IPS-18a (cell line): Measurements from ENCODE around the gene LDLRAD1.
"Not testable (repeated sequence)": the region's sequence is repeated elsewhere in the genome, so short reads cannot be mapped to it uniquely, and the experiment has no call there.

Experiments
- H3K27ac ChIP-seq: one replicate; pipeline ENCODE4 v1.5.1; 2013; ENCODE audit warnings: low read length
- H3K27me3 ChIP-seq: one replicate; pipeline ENCODE4 v1.6.1; 2013; ENCODE audit warnings: mild to moderate bottlenecking, low read length; ENCODE audit not compliant: control insufficient read depth, insufficient read depth
- H3K36me3 ChIP-seq: one replicate; pipeline ENCODE4 v1.6.1; 2013; ENCODE audit warnings: low read depth, low read length; ENCODE audit not compliant: control insufficient read depth
- H3K4me1 ChIP-seq: one replicate; pipeline ENCODE4 v1.6.1; 2013; ENCODE audit warnings: low read depth, low read length; ENCODE audit not compliant: control insufficient read depth
- H3K4me3 ChIP-seq: one replicate; pipeline ENCODE4 v1.5.1; 2013; ENCODE audit warnings: low read length
- H3K9ac ChIP-seq: one replicate; pipeline ENCODE4 v1.6.1; 2013; ENCODE audit warnings: mild to moderate bottlenecking, low read length, moderate library complexity
- H3K9me3 ChIP-seq: one replicate; pipeline ENCODE4 v1.6.1; 2013; ENCODE audit warnings: low read depth, low read length; ENCODE audit not compliant: control insufficient read depth

Gene LDLRAD1

GRCh38 chr1:54017979-54018378 lies at the start of gene LDLRAD1:
TSS of gene LDLRAD1 (minus strand) at chr1:54018186. CDS start at chr1:54018112, 74 bp downstream.
- Histone ChIP-seq H3K27ac (no peak within 1 kb of the TSS), H3K9ac (no peak within 1 kb of the TSS), H3K36me3 (no peaks in the 10 kb centered on the region), H3K4me1 (no peaks in the 10 kb centered on the region), H3K4me3 (no peak within 1 kb of the TSS), H3K27me3 (no peaks in the 10 kb centered on the region), H3K9me3 (no peaks in the 10 kb centered on the region)

- no peak overlapping the region for H3K4me3 ChIP-seq
- no peak overlapping the region for H3K9ac ChIP-seq
- H3K9me3 ChIP-seq = no peaks in the 10 kb centered on the region
- no peaks in the 10 kb centered on the region for H3K27me3 ChIP-seq
- H3K36me3 ChIP-seq = no peaks in the 10 kb centered on the region
- H3K4me1 ChIP-seq = no peaks in the 10 kb centered on the region
- H3K27ac ChIP-seq = no peak overlapping the region
Measured at GRCh38 chr1:54064299-54064698, 46.3 kb upstream of the LDLRAD1 start.

GRCh38 chr1:54054438-54054749 lies 36.4 kb upstream of the LDLRAD1 start:
- H3K9ac ChIP-seq = no peak overlapping the region
- H3K36me3 ChIP-seq = no peaks in the 10 kb centered on the region
- peaks cover 14% of the 10 kb centered on the region for H3K4me1 ChIP-seq
- peak overlapping the region; percentile 97 for H3K4me3 ChIP-seq
- no peaks in the 10 kb centered on the region for H3K9me3 ChIP-seq
- no peaks in the 10 kb centered on the region for H3K27me3 ChIP-seq
- no peak overlapping the region for H3K27ac ChIP-seq

GRCh38 chr1:54053745-54054437 lies 35.9 kb upstream of the LDLRAD1 start:
- H3K27ac ChIP-seq = peak overlapping the region; percentile 76
- peak overlapping the region; percentile 97 for H3K4me3 ChIP-seq
- H3K27me3 ChIP-seq = no peaks in the 10 kb centered on the region
- no peaks in the 10 kb centered on the region for H3K9me3 ChIP-seq
- no peaks in the 10 kb centered on the region for H3K36me3 ChIP-seq
- peaks cover 14% of the 10 kb centered on the region for H3K4me1 ChIP-seq
- peak overlapping the region; percentile 91 for H3K9ac ChIP-seq

GRCh38 chr1:54052934-54053744 lies 35.2 kb upstream of the LDLRAD1 start, which contains the start of the genes TCEANC2 and TMEM59:
TSS of gene TCEANC2 (plus strand) at chr1:54053608. CDS start at chr1:54054423, 815 bp downstream.
TSS of gene TMEM59 (minus strand) at chr1:54053204. CDS start at chr1:54053188, 16 bp downstream.
- Histone ChIP-seq H3K27ac (peak within 1 kb of the TSS; percentile 76), H3K36me3 (no peaks in the 10 kb centered on the region), H3K9me3 (no peaks in the 10 kb centered on the region), H3K4me3 (peak within 1 kb of the TSS; percentile 97), H3K9ac (peak within 1 kb of the TSS; percentile 91), H3K27me3 (no peaks in the 10 kb centered on the region), H3K4me1 (peaks cover 14% of the 10 kb centered on the region)

- H3K36me3 ChIP-seq = no peaks in the 10 kb centered on the region
- peak overlapping the region; percentile 97 for H3K4me3 ChIP-seq
- no peaks in the 10 kb centered on the region for H3K9me3 ChIP-seq
- H3K9ac ChIP-seq = peak overlapping the region; percentile 91
- H3K27ac ChIP-seq = peak overlapping the region; percentile 47
- H3K27me3 ChIP-seq = no peaks in the 10 kb centered on the region
- H3K4me1 ChIP-seq = peaks cover 14% of the 10 kb centered on the region
Measured at GRCh38 chr1:54052431-54052933, 34.5 kb upstream of the LDLRAD1 start.

GRCh38 chr1:54051933-54052430 lies 34.0 kb upstream of the LDLRAD1 start:
- Histone ChIP-seq H3K4me3 (peak overlapping the region; percentile 97), H3K9ac (peak overlapping the region; percentile 91), H3K27ac (peak overlapping the region; percentile 47), H3K4me1 (peaks cover 14% of the 10 kb centered on the region), H3K36me3 (no peaks in the 10 kb centered on the region), H3K9me3 (no peaks in the 10 kb centered on the region), H3K27me3 (no peaks in the 10 kb centered on the region)

- H3K36me3 ChIP-seq, H3K9ac ChIP-seq, H3K9me3 ChIP-seq, H3K27ac ChIP-seq, H3K27me3 ChIP-seq, H3K4me3 ChIP-seq: not testable (repeated sequence)
- H3K4me1 ChIP-seq = peaks cover 14% of the 10 kb centered on the region
Measured at GRCh38 chr1:54050435-54050834, 32.4 kb upstream of the LDLRAD1 start.

- Histone ChIP-seq H3K4me3 (no peak overlapping the region), H3K27me3 (no peaks in the 10 kb centered on the region), H3K9me3 (no peaks in the 10 kb centered on the region), H3K9ac (no peak overlapping the region), H3K4me1 (peaks cover 8% of the 10 kb centered on the region), H3K27ac (no peak overlapping the region), H3K36me3 (peaks cover 10% of the 10 kb centered on the region)
Measured at GRCh38 chr1:54047384-54048305, 29.7 kb upstream of the LDLRAD1 start.

GRCh38 chr1:54046671-54047383 lies 28.8 kb upstream of the LDLRAD1 start:
- Histone ChIP-seq H3K9ac (no peak overlapping the region), H3K27me3 (no peaks in the 10 kb centered on the region), H3K9me3 (no peaks in the 10 kb centered on the region), H3K4me1 (peaks cover 5% of the 10 kb centered on the region), H3K27ac (no peak overlapping the region), H3K36me3 (peaks cover 17% of the 10 kb centered on the region), H3K4me3 (no peak overlapping the region)
